GM11168 (cell line): Measurements from ENCODE around the gene PLEKHA5.

Experiments
- in situ Hi-C: fragments of 300-500 bp; cut with MboI; formaldehyde crosslinking; loops from one replicate; pipeline ENCODE4 v1.12.0; 2022; ENCODE audit warnings: low sequenced_read_pairs; ENCODE audit not compliant: unreplicated experiment

Gene PLEKHA5

GRCh38 chr12:19125325-19125724, 4.2 kb upstream of the PLEKHA5 start:
- in situ Hi-C loops, result no loop called here

GRCh38 chr12:19127270-19127669, 2.3 kb upstream of the PLEKHA5 start:
- in situ Hi-C loops, result no loop called here

- in situ Hi-C loops, result no loop called here
Measured at GRCh38 chr12:19128485-19128884, 1.0 kb upstream of the PLEKHA5 start.

GRCh38 chr12:19129122-19129485, 429 bp upstream of the PLEKHA5 start:
- in situ Hi-C loops, result no loop called here

GRCh38 chr12:19130224-19131024, 891 bp downstream of the PLEKHA5 start:
- in situ Hi-C loops, result no loop called here

- in situ Hi-C loops, result no loop called here
Measured at GRCh38 chr12:19131025-19131444, 1.5 kb downstream of the PLEKHA5 start.

GRCh38 chr12:19138551-19138950, 9.0 kb downstream of the PLEKHA5 start:
- in situ Hi-C loops, result no loop called here

- in situ Hi-C loops, result no loop called here
Measured at GRCh38 chr12:19138956-19139355, 9.4 kb downstream of the PLEKHA5 start.

GRCh38 chr12:19139615-19140194, 10.2 kb downstream of the PLEKHA5 start:
- in situ Hi-C loops, result no loop called here

- in situ Hi-C loops, result no loop called here
Measured at GRCh38 chr12:19140381-19141236, 11.1 kb downstream of the PLEKHA5 start.

- in situ Hi-C loops, result no loop called here
Measured at GRCh38 chr12:19142499-19142898, 13.0 kb downstream of the PLEKHA5 start.

GRCh38 chr12:19144287-19144686, 14.8 kb downstream of the PLEKHA5 start:
- in situ Hi-C loops, result no loop called here

GRCh38 chr12:19144985-19145384, 15.5 kb downstream of the PLEKHA5 start:
- in situ Hi-C loops, result no loop called here

- in situ Hi-C loops, result no loop called here
Measured at GRCh38 chr12:19148860-19149259, 19.3 kb downstream of the PLEKHA5 start.

- in situ Hi-C loops, result no loop called here
Measured at GRCh38 chr12:19150273-19150900, 20.9 kb downstream of the PLEKHA5 start.

- in situ Hi-C loops, result no loop called here
Measured at GRCh38 chr12:19151298-19151697, 21.8 kb downstream of the PLEKHA5 start.

- in situ Hi-C loops, result no loop called here
Measured at GRCh38 chr12:19153396-19153795, 23.9 kb downstream of the PLEKHA5 start.

- in situ Hi-C loops, result no loop called here
Measured at GRCh38 chr12:19154686-19155085, 25.2 kb downstream of the PLEKHA5 start.

- in situ Hi-C loops, result no loop called here
Measured at GRCh38 chr12:19155981-19156734, 26.6 kb downstream of the PLEKHA5 start.

- in situ Hi-C loops, result no loop called here
Measured at GRCh38 chr12:19158923-19159322, 29.4 kb downstream of the PLEKHA5 start.
